ENCODE data around the gene VPS26C. TPM values are rescaled to one million over a fixed set of nuclear protein-coding genes. Genes with fewer than 3 reads are reported as not detected.

Gene VPS26C
- total and polyA plus RNA-seq, 2 of the 13 experiments (the other 11 are each of a cell fraction or from before 2014, with no cell fraction given): 30.3 to 39.7 TPM

DNA sequence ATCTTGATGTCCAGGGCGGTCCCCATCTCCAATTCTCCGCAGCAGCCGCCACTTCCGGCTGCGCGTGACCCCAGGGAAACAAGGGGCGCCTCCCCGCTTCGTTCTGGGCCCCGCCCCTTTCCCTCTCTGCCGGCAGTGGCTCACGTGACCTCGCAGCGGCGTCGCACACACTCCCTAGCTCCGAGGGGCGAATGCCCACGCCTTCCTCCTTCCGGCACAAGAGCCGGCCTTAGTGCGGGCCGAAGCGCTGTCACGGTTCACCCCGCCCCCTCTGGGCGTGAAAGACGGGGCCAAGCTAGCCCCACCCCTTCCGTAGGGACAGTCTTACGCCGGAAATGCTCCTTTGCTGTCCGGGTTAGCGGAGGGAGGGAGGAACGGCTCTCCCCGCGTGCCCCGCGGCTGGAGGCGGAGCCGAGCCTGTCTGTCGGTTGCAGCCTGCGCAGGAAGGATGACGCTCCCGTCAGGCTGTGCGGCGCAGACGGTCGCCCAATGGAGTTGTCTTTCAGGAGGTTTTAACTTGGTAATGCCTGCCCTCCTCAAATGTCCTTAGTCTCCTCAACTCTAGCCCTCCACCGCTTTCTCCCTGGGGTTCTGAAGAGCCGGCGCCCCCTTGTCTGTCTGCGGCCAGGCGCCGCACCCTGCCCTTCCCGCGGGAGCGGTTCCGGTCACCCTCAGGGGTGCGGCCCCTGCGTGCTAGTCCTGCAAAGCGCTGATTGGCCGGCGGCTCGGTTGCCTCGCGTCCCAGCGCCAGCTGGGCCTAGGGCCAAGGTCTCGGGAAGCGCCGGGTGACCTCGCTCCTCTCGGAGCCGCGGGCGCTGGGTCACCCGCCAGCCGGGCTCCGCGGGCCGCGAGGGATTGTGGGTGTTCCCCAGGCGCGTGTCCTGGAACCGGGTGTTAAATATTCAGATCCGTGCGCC is at the start of gene VPS26C (continued):
- TF ChIP-seq SOX6 (IDR thresholded peaks at IDR 0.05) (no peak), SOX6 (CRISPR knock-in tag; IDR thresholded peaks at IDR 0.05) (peak; percentile 70; the same call in 1 of the 2 replicates), TOPORS (CRISPR knock-in tag; IDR thresholded peaks at IDR 0.05) (0 out of 2 replicates have a peak, but pooled peaks have one; percentile 8), ZKSCAN5 (CRISPR knock-in tag; IDR thresholded peaks at IDR 0.05) (peak; percentile 34; the same call in 1 of the 2 replicates), ZNF274 (CRISPR knock-in tag; IDR thresholded peaks at IDR 0.05) (peak; percentile 77; the same call in 1 of the 2 replicates), NFYC (CRISPR knock-in tag; IDR thresholded peaks at IDR 0.05) (peak; percentile 80), ZNF431 (CRISPR knock-in tag; IDR thresholded peaks at IDR 0.05; ENCODE audit: borderline replicate concordance, low read depth) (no peak), ZNF605 (CRISPR knock-in tag; IDR thresholded peaks at IDR 0.05) (peak; percentile 91), TEAD2 (CRISPR knock-in tag; IDR thresholded peaks at IDR 0.05) (0 out of 2 replicates have a peak, but pooled peaks have one; percentile 16), ZBTB8A (CRISPR knock-in tag; IDR thresholded peaks at IDR 0.05; ENCODE audit: borderline replicate concordance, low read depth) (no peak), MXI1 (IDR thresholded peaks at IDR 0.05; ENCODE audit: borderline replicate concordance, low read depth, low read length) (peak; percentile 77; the same call in 1 of the 3 replicates), FOXA3 (CRISPR knock-in tag; IDR thresholded peaks at IDR 0.05) (peak; percentile 56), PCBP1 (IDR thresholded peaks at IDR 0.05; ENCODE audit: borderline replicate concordance, low read depth, low read length) (no peak), YEATS2 (CRISPR knock-in tag; IDR thresholded peaks at IDR 0.05; ENCODE audit: borderline replicate concordance) (peak; percentile 92; the same call in 1 of the 2 replicates), GTF3A (CRISPR knock-in tag; conservative IDR thresholded peaks at IDR 0.05) (no peak; the same call in 1 of the 2 replicates), ELF1 (CRISPR knock-in tag; IDR thresholded peaks at IDR 0.05) (peak; percentile 92), NR2F6 (IDR thresholded peaks at IDR 0.05) (peak; percentile 38), NR2F6 (CRISPR knock-in tag; IDR thresholded peaks at IDR 0.05) (peak; percentile 78), ASH2L (IDR thresholded peaks at IDR 0.05; ENCODE audit: insufficient read length, low read depth, low read length) (peak; percentile 94)
- TF ChIP-seq, protein P1, sequence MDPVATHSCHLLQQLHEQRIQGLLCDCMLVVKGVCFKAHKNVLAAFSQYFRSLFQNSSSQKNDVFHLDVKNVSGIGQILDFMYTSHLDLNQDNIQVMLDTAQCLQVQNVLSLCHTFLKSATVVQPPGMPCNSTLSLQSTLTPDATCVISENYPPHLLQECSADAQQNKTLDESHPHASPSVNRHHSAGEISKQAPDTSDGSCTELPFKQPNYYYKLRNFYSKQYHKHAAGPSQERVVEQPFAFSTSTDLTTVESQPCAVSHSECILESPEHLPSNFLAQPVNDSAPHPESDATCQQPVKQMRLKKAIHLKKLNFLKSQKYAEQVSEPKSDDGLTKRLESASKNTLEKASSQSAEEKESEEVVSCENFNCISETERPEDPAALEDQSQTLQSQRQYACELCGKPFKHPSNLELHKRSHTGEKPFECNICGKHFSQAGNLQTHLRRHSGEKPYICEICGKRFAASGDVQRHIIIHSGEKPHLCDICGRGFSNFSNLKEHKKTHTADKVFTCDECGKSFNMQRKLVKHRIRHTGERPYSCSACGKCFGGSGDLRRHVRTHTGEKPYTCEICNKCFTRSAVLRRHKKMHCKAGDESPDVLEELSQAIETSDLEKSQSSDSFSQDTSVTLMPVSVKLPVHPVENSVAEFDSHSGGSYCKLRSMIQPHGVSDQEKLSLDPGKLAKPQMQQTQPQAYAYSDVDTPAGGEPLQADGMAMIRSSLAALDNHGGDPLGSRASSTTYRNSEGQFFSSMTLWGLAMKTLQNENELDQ (CRISPR knock-in tag; IDR thresholded peaks at IDR 0.05; ENCODE audit: borderline replicate concordance): no peak
- TF ChIP-seq, protein P2, sequence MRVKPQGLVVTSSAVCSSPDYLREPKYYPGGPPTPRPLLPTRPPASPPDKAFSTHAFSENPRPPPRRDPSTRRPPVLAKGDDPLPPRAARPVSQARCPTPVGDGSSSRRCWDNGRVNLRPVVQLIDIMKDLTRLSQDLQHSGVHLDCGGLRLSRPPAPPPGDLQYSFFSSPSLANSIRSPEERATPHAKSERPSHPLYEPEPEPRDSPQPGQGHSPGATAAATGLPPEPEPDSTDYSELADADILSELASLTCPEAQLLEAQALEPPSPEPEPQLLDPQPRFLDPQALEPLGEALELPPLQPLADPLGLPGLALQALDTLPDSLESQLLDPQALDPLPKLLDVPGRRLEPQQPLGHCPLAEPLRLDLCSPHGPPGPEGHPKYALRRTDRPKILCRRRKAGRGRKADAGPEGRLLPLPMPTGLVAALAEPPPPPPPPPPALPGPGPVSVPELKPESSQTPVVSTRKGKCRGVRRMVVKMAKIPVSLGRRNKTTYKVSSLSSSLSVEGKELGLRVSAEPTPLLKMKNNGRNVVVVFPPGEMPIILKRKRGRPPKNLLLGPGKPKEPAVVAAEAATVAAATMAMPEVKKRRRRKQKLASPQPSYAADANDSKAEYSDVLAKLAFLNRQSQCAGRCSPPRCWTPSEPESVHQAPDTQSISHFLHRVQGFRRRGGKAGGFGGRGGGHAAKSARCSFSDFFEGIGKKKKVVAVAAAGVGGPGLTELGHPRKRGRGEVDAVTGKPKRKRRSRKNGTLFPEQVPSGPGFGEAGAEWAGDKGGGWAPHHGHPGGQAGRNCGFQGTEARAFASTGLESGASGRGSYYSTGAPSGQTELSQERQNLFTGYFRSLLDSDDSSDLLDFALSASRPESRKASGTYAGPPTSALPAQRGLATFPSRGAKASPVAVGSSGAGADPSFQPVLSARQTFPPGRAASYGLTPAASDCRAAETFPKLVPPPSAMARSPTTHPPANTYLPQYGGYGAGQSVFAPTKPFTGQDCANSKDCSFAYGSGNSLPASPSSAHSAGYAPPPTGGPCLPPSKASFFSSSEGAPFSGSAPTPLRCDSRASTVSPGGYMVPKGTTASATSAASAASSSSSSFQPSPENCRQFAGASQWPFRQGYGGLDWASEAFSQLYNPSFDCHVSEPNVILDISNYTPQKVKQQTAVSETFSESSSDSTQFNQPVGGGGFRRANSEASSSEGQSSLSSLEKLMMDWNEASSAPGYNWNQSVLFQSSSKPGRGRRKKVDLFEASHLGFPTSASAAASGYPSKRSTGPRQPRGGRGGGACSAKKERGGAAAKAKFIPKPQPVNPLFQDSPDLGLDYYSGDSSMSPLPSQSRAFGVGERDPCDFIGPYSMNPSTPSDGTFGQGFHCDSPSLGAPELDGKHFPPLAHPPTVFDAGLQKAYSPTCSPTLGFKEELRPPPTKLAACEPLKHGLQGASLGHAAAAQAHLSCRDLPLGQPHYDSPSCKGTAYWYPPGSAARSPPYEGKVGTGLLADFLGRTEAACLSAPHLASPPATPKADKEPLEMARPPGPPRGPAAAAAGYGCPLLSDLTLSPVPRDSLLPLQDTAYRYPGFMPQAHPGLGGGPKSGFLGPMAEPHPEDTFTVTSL (CRISPR knock-in tag; IDR thresholded peaks at IDR 0.05; ENCODE audit: borderline replicate concordance): peak; percentile 44; the same call in 1 of the 2 replicates

Measured in HepG2 (cell line).